ACC112 (cell line): ENCODE results near the gene SLC35F1.

Experiments used
- H2AFZ ChIP-seq: fragments of 200-600 bp; sonication (generic); one replicate; pipeline ENCODE4 v1.6.0; 2017; ENCODE audit warnings: antibody characterized with exemption, low read length; ENCODE audit not compliant: unreplicated experiment
- H3K27ac ChIP-seq: fragments of 200-600 bp; sonication (generic); 2 replicates; pipeline ENCODE4 v1.5.1; 2014; ENCODE audit warnings: low read depth, mild to moderate bottlenecking, antibody characterized with exemption, low read length, moderate library complexity
- H3K27me3 ChIP-seq: fragments of 200-600 bp; sonication (generic); 2 replicates; pipeline ENCODE4 v1.6.1; 2014; ENCODE audit warnings: mild to moderate bottlenecking, antibody characterized with exemption, low read length, moderate library complexity, mixed read lengths; ENCODE audit not compliant: insufficient read depth
- H3K36me3 ChIP-seq: fragments of 200-600 bp; sonication (generic); 2 replicates; pipeline ENCODE4 v1.6.1; 2016; ENCODE audit warnings: mild to moderate bottlenecking, antibody characterized with exemption, low read length, moderate library complexity, mixed read lengths; ENCODE audit not compliant: insufficient read depth
- H3K4me1 ChIP-seq: fragments of 200-600 bp; sonication (generic); one replicate; pipeline ENCODE4 v1.6.1; 2016; ENCODE audit warnings: low read length, mixed read lengths; ENCODE audit not compliant: insufficient read depth, unreplicated experiment, control insufficient read depth
- H3K4me3 ChIP-seq: fragments of 200-600 bp; sonication (generic); 2 replicates; pipeline ENCODE4 v1.5.1; 2014; ENCODE audit warnings: mild to moderate bottlenecking, low read depth, low read length
- H3K79me2 ChIP-seq: fragments of 200-600 bp; sonication (generic); one replicate; pipeline ENCODE4 v1.6.0; 2016; ENCODE audit warnings: low read length; ENCODE audit not compliant: control insufficient read depth, unreplicated experiment, insufficient read depth

Gene SLC35F1

DNA sequence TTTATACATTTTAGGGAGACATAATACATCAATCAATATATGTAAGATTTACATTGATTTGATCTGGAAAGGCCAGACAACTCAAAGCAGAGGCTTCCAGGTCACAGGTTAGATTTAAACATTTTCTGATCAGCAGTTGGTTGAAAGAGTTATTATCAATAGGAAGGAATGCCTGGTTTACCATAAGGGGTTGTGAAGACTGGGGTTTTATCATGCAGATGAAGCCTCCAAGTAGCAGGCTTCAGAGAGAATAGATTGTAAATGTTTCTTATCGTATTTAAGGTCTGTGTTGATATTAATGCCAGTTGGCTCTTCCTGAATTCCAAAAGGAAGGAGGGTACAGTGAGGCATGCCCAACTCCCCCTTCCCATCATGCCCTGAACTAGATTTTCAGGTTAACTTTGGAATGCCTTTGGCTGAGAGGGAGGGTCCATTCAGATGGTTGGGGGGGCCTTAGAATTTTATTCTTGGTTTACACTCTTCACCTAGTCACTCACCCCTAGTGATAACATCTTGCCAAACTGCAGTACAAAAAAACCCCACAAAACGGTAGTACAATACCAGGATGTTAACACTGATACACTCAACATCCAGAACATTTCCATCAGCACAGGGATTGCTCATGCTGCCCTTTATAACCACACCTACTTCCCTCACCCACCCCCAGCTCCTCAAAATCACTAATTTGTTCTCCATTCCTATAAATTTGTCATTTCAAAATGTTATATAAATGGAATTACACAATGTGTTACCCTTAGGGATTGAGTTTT is 381.5 kb downstream of the SLC35F1 start:
- Histone ChIP-seq H3K27me3 (no peaks in the 10 kb centered on the region), H3K36me3 (no peaks in the 10 kb centered on the region), H3K27ac (no peak overlapping the region), H3K4me1 (no peaks in the 10 kb centered on the region), H2AFZ (no peak overlapping the region), H3K79me2 (no peaks in the 10 kb centered on the region), H3K4me3 (no peak overlapping the region)

- Histone ChIP-seq H2AFZ (no peak overlapping the region), H3K27me3 (no peaks in the 10 kb centered on the region), H3K79me2 (no peaks in the 10 kb centered on the region), H3K4me1 (no peaks in the 10 kb centered on the region), H3K36me3 (no peaks in the 10 kb centered on the region), H3K27ac (no peak overlapping the region), H3K4me3 (no peak overlapping the region)
Observed at GRCh38 chr6:118292558-118292957, 385.5 kb downstream of the SLC35F1 start.

GRCh38 chr6:118294906-118295305 is 387.8 kb downstream of the SLC35F1 start:
- no peaks in the 10 kb centered on the region for H3K27me3 ChIP-seq
- H3K4me1 ChIP-seq, result no peaks in the 10 kb centered on the region
- no peak overlapping the region for H3K27ac ChIP-seq
- H3K4me3 ChIP-seq, result no peak overlapping the region
- H3K79me2 ChIP-seq, result no peaks in the 10 kb centered on the region
- H3K36me3 ChIP-seq, result no peaks in the 10 kb centered on the region
- no peak overlapping the region for H2AFZ ChIP-seq

DNA sequence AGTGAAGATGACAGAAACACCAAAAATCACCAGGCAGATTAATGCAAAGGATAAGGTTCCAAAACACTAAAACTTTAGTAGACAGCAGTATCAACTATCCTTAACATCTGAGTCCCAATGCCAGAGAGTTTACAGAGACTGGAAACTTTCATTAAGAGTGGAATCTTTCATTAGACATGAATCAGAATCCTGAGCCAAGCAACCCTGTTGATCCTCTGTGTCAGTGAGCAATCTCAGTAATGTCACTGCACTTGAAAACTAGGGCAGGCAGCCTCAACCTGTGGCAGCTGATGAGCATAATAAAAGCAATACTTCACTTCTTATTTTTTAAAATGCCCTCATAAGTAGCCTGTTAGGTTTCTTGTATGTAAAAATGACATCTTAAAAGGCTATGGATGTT is 388.3 kb downstream of the SLC35F1 start:
- Histone ChIP-seq H3K27me3 (no peaks in the 10 kb centered on the region), H3K79me2 (no peaks in the 10 kb centered on the region), H2AFZ (no peak overlapping the region), H3K4me1 (no peaks in the 10 kb centered on the region), H3K27ac (no peak overlapping the region), H3K36me3 (no peaks in the 10 kb centered on the region), H3K4me3 (no peak overlapping the region)

GRCh38 chr6:118296129-118296901 is 389.3 kb downstream of the SLC35F1 start:
- Histone ChIP-seq H3K4me3 (no peak overlapping the region), H2AFZ (no peak overlapping the region), H3K79me2 (no peaks in the 10 kb centered on the region), H3K27ac (no peak overlapping the region), H3K4me1 (no peaks in the 10 kb centered on the region), H3K27me3 (no peaks in the 10 kb centered on the region), H3K36me3 (no peaks in the 10 kb centered on the region)

- Histone ChIP-seq H3K79me2 (no peaks in the 10 kb centered on the region), H3K36me3 (no peaks in the 10 kb centered on the region), H3K4me1 (no peaks in the 10 kb centered on the region), H3K27ac (no peak overlapping the region), H2AFZ (no peak overlapping the region), H3K27me3 (no peaks in the 10 kb centered on the region), H3K4me3 (no peak overlapping the region)
Observed at GRCh38 chr6:118297821-118298220, 390.8 kb downstream of the SLC35F1 start.

DNA sequence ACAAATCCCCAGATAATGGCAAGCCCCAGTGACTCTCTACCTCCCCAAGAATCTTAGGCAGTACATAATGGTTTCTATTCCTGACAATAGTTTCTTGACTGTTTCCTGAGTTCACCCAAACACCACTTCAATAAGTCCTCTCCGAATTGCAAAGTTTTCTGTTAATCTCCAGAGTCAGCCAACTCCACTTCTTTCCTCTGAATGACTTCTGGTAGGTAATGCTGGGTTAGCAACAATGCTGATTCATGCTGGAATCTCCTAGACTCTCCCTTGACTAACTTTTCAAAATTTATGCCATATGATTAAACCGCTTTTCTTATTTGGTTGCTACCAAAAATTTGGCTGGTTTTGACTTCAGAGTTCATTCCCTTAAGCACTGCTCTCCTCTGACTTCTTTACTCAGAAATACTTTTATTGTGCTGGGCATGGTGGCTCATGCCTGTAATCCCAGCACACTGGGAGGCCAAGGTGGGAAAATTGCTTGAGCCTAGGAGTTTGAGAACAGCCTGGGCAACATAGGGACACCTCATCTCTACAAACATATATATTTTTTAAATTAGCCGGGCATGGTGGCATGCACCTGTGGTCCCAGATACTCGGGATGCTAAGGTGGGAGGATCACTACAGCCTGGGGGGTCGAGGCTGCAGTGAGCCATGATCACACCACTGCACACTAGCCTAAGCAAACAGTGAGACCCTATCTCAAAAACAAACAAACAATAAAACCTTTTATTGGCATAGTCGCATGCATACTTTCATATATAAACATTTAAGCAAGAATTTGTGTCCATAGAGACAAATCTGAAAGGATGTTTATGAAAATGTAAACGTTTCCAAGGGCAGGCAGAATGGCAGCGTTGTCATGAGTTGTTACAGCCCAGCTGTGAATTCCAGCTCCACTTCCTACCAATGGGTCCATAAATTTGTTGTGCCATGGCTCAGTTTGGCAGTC is 391.7 kb downstream of the SLC35F1 start:
- no peak overlapping the region for H2AFZ ChIP-seq
- no peaks in the 10 kb centered on the region for H3K79me2 ChIP-seq
- no peaks in the 10 kb centered on the region for H3K4me1 ChIP-seq
- no peak overlapping the region for H3K27ac ChIP-seq
- no peaks in the 10 kb centered on the region for H3K36me3 ChIP-seq
- no peaks in the 10 kb centered on the region for H3K27me3 ChIP-seq
- H3K4me3 ChIP-seq, result no peak overlapping the region

DNA sequence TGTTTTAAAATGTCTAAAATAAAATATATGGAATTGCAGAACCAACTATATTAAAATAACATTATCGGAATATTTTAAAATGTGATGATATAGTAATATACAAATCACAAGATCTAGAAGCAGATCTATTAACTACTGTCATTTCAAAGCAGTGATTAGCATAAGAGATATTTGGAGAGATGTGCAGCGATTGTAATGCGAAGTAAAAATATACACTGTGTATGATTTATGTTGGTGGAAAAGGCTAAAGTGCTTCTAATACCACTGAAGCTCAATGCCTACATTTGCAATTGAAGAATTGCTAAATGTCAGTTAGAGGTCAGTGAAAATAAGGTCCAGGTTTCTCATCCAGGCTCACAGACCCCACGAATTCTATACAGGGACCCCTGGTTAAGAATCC is 392.4 kb downstream of the SLC35F1 start:
- H3K4me1 ChIP-seq, result no peaks in the 10 kb centered on the region
- H3K79me2 ChIP-seq, result no peaks in the 10 kb centered on the region
- H2AFZ ChIP-seq, result no peak overlapping the region
- no peaks in the 10 kb centered on the region for H3K36me3 ChIP-seq
- H3K4me3 ChIP-seq, result no peak overlapping the region
- H3K27ac ChIP-seq, result no peak overlapping the region
- no peaks in the 10 kb centered on the region for H3K27me3 ChIP-seq

GRCh38 chr6:118304321-118304720 is 397.3 kb downstream of the SLC35F1 start:
- Histone ChIP-seq H2AFZ (no peak overlapping the region), H3K79me2 (no peaks in the 10 kb centered on the region), H3K36me3 (no peaks in the 10 kb centered on the region), H3K27me3 (no peaks in the 10 kb centered on the region), H3K4me1 (no peaks in the 10 kb centered on the region), H3K27ac (no peak overlapping the region), H3K4me3 (no peak overlapping the region)

GRCh38 chr6:118305081-118305480 is 398.0 kb downstream of the SLC35F1 start:
- Histone ChIP-seq H3K4me1 (no peaks in the 10 kb centered on the region), H3K27me3 (no peaks in the 10 kb centered on the region), H2AFZ (no peak overlapping the region), H3K79me2 (no peaks in the 10 kb centered on the region), H3K36me3 (no peaks in the 10 kb centered on the region), H3K27ac (no peak overlapping the region), H3K4me3 (no peak overlapping the region)
